MM.1S (cell line): Measurements from ENCODE around the gene AGAP1.

ENCODE experiments used
- CTCF ChIP-seq: fragments of 300-600 bp; sonication (generic); IDR thresholded peaks from 2 replicates; pipeline ENCODE4 v1.5.1; 2016; ENCODE audit warnings: antibody characterized with exemption, low read length, mixed read lengths
- EZH2 ChIP-seq: fragments of 300-600 bp; sonication (generic); optimal IDR thresholded peaks from 2 replicates; pipeline ENCODE3; 2017; ENCODE audit warnings: low read depth, mild to moderate bottlenecking, antibody characterized with exemption, low read length, mixed read lengths
- EZH2phosphoT487 ChIP-seq: fragments of 300-600 bp; sonication (generic); IDR thresholded peaks from 2 replicates; pipeline ENCODE4 v1.6.1; 2018; ENCODE audit warnings: antibody characterized with exemption, low read length

GRCh38 chr2:235925250-235925919 lies 431.5 kb downstream of the AGAP1 start:
- TF ChIP-seq CTCF (no peak), EZH2 (no peak), EZH2phosphoT487 (no peak)
